Upper lobe of right lung (tissue), 1 donor: ENCODE results near the gene DDX53. TPM values are rescaled to one million over a fixed set of nuclear protein-coding genes. Genes with fewer than 3 reads are reported as not detected.

ENCODE experiments used
- ATAC-seq: fragments of 200-7000 bp; cut with Tn5 transposase; one replicate; pipeline ENCODE4 v1.9.1; 2020; ENCODE audit warnings: mild to moderate bottlenecking, moderate library complexity
- DNase-seq: peaks from one replicate; pipeline ENCODE4 v3.0.0-alpha.2; 2020
- H3K27ac ChIP-seq: fragments of 200-600 bp; one replicate; pipeline ENCODE4 v1.8.0; 2022
- H3K27me3 ChIP-seq: fragments of 200-600 bp; one replicate; pipeline ENCODE4 v1.8.0; 2022; ENCODE audit warnings: mild to moderate bottlenecking
- H3K36me3 ChIP-seq: fragments of 200-600 bp; one replicate; pipeline ENCODE4 v1.8.0; 2022
- H3K4me1 ChIP-seq: fragments of 200-600 bp; one replicate; pipeline ENCODE4 v1.8.0; 2022
- H3K4me3 ChIP-seq: fragments of 200-600 bp; one replicate; pipeline ENCODE4 v1.8.0; 2022; ENCODE audit warnings: mild to moderate bottlenecking
- H3K9me3 ChIP-seq: fragments of 200-600 bp; one replicate; pipeline ENCODE4 v1.8.0; 2022
- intact Hi-C: fragments of 100-400 bp; cut with DNase I; formaldehyde crosslinking; loops from one replicate; pipeline ENCODE4 v1.11.0; 2022
- total RNA-seq: library from RNA; stranded (reverse); fragmentation: NEBNext Ultra II Directional; extraction: Animal tissue kit (Norgen Biotek cat#: 25700); gene quantifications from one replicate; pipeline ENCODE4 v1.2.1, GENCODE V29; 2021
- TF ChIP-seq, protein P1 (sequence below): fragments of 200-600 bp; IDR thresholded peaks from one replicate; pipeline ENCODE4 v1.8.0; 2022; ENCODE audit warnings: antibody characterized with exemption
- donor health status: DM: no; HTN: yes; CAD: no; lungs with severe emphysema.

DDX53 gene
- total RNA-seq, 1 donor from 2014 or later, result not detected

DNA sequence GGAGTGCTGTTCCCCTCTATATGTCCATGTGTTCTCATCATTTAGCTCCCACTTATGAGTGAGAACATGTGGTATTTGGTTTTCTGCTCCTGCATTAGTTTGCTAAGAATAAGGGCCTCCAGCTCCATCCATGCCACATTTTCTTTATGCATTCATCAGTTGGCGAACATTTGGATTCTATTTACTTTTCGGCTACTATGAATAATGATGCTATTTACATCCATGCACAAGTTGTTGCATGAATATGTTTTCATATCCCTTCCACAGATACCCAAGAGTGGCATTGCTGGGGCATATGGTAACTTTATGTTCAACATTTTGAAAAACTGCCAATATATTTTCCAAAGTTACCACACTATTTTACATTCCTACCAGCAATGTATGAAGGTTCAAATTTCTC, 13.8 kb upstream of the DDX53 start:
- no peak for ATAC-seq
- TF ChIP-seq, protein P1, sequence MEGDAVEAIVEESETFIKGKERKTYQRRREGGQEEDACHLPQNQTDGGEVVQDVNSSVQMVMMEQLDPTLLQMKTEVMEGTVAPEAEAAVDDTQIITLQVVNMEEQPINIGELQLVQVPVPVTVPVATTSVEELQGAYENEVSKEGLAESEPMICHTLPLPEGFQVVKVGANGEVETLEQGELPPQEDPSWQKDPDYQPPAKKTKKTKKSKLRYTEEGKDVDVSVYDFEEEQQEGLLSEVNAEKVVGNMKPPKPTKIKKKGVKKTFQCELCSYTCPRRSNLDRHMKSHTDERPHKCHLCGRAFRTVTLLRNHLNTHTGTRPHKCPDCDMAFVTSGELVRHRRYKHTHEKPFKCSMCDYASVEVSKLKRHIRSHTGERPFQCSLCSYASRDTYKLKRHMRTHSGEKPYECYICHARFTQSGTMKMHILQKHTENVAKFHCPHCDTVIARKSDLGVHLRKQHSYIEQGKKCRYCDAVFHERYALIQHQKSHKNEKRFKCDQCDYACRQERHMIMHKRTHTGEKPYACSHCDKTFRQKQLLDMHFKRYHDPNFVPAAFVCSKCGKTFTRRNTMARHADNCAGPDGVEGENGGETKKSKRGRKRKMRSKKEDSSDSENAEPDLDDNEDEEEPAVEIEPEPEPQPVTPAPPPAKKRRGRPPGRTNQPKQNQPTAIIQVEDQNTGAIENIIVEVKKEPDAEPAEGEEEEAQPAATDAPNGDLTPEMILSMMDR, result no peak
- Histone ChIP-seq H3K4me3 (no peak overlapping the region), H3K27me3 (no peaks in the 10 kb centered on the region), H3K4me1 (no peaks in the 10 kb centered on the region), H3K27ac (no peak overlapping the region), H3K9me3 (no peaks in the 10 kb centered on the region), H3K36me3 (no peaks in the 10 kb centered on the region)
- intact Hi-C loops, result no loop called here
- no peak for DNase-seq

GRCh38 chrX:22987452-22987851, 12.3 kb upstream of the DDX53 start:
- Histone ChIP-seq H3K36me3 (no peaks in the 10 kb centered on the region), H3K4me3 (no peak overlapping the region), H3K4me1 (no peaks in the 10 kb centered on the region), H3K27me3 (no peaks in the 10 kb centered on the region), H3K9me3 (no peaks in the 10 kb centered on the region), H3K27ac (no peak overlapping the region)
- intact Hi-C loops, result no loop called here
- TF ChIP-seq, protein P1, result no peak
- no peak for DNase-seq
- no peak for ATAC-seq

DNA sequence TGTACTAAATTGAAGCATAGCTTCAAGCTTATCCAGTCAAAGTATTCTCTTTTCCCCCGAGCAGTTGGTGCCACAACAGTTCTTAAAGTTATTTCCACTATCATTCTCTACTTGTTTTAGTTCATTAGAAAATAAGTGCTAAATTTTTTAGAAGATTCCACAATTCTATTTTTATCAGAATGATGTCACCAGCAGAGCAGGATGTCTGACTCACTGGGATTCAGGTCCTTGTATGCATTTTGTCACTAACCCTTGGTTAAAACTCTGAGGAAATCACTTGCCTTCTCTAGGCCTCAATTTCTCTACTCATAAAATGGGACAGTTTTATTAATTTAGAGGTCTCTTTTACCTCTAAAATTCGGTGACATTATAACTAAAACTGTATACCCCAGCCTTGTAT, 3.4 kb downstream of the DDX53 start:
- ATAC-seq (no peak), DNase-seq (no peak)
- Histone ChIP-seq H3K36me3 (no peaks in the 10 kb centered on the region), H3K9me3 (no peaks in the 10 kb centered on the region), H3K27ac (no peak overlapping the region), H3K4me1 (no peaks in the 10 kb centered on the region), H3K4me3 (no peak overlapping the region), H3K27me3 (no peaks in the 10 kb centered on the region)
- intact Hi-C loops, result no loop called here
- TF ChIP-seq, protein P1, result no peak

DNA sequence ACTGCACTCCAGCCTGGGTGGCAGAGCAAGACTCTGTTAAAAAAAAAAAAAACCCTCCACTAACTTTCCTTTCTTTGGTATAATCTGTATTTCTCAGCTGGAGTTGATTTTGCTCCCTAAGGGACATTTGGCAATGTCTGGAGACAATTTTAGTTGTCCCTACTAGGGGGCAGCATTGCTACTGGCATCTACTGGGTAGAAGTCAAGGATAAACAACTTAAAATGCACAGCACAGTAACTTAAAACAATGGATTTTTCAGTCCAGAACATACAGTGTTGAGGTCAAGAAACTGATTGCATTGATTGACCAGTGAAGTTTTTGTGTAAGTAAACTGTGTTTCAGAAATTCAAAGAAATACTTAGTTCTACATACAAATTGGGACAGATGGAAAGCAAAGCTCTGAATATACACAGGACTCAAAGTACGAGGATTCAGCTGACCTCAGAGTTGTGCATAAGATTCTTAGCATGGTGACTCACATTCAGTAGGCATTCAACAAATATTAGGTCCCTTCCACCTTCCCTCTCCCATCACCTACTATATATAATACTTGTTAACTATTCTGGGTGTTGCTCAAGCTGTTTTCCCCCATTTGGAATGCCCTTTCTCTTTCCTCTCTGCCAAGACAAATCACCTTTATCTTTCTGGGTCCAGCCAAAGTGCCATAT, 8.8 kb downstream of the DDX53 start:
- no peak for DNase-seq
- no peaks in the 10 kb centered on the region for H3K27me3 ChIP-seq
- TF ChIP-seq, protein P1, result peak; percentile 18
- no peaks in the 10 kb centered on the region for H3K9me3 ChIP-seq
- H3K4me3 ChIP-seq, result no peak overlapping the region
- intact Hi-C loops, result no loop called here
- no peaks in the 10 kb centered on the region for H3K36me3 ChIP-seq
- H3K27ac ChIP-seq, result no peak overlapping the region
- no peaks in the 10 kb centered on the region for H3K4me1 ChIP-seq
- no peak for ATAC-seq

- no peaks in the 10 kb centered on the region for H3K27me3 ChIP-seq
- no peak overlapping the region for H3K27ac ChIP-seq
- H3K36me3 ChIP-seq, result no peaks in the 10 kb centered on the region
- DNase-seq (no peak), ATAC-seq (no peak)
- intact Hi-C loops, result no loop called here
- no peaks in the 10 kb centered on the region for H3K9me3 ChIP-seq
- no peaks in the 10 kb centered on the region for H3K4me1 ChIP-seq
- TF ChIP-seq, protein P1, result no peak
- H3K4me3 ChIP-seq, result no peak overlapping the region
Observed at GRCh38 chrX:23012162-23012561, 12.4 kb downstream of the DDX53 start.

DNA sequence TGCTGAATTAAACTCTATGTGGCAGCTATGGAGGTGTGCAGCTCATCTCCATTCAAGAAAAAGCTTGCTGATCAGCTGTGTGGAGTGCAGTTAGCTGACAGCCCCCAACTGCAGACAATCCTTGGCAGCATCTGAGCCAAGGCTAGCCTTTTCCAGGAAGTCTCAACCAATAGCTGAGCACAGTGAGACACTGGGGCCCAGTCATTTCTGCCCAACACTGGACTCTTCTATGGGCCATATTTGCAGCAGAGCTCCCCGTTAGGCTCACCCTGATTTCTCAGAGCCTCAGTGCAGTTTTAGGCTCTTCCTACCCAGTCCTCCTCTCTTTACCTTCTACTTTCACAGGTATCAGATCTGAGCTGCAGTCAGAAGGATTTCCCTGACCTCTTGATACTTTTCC, 12.9 kb downstream of the DDX53 start:
- no peak overlapping the region for H3K4me3 ChIP-seq
- intact Hi-C loops, result no loop called here
- no peaks in the 10 kb centered on the region for H3K4me1 ChIP-seq
- no peak overlapping the region for H3K27ac ChIP-seq
- H3K27me3 ChIP-seq, result no peaks in the 10 kb centered on the region
- DNase-seq, result no peak
- no peak for ATAC-seq
- TF ChIP-seq, protein P1, result no peak
- H3K36me3 ChIP-seq, result no peaks in the 10 kb centered on the region
- no peaks in the 10 kb centered on the region for H3K9me3 ChIP-seq
